ENCODE measurements around the gene TP53INP2.
"Not testable (repeated sequence)": the region's sequence is repeated elsewhere in the genome, so short reads cannot be mapped to it uniquely, and the experiment has no call there.

TP53INP2 gene

GRCh38 chr20:34705008-34705396 lies 858 bp downstream of the TP53INP2 start:
- FAIRE-seq (no peak), DNase-seq (ENCODE audit: insufficient read length, low spot score) (no peak)

GRCh38 chr20:34705397-34706301 lies 1.5 kb downstream of the TP53INP2 start:
- no peak for DNase-seq (ENCODE audit: insufficient read length, low spot score)
- FAIRE-seq: no peak

DNA sequence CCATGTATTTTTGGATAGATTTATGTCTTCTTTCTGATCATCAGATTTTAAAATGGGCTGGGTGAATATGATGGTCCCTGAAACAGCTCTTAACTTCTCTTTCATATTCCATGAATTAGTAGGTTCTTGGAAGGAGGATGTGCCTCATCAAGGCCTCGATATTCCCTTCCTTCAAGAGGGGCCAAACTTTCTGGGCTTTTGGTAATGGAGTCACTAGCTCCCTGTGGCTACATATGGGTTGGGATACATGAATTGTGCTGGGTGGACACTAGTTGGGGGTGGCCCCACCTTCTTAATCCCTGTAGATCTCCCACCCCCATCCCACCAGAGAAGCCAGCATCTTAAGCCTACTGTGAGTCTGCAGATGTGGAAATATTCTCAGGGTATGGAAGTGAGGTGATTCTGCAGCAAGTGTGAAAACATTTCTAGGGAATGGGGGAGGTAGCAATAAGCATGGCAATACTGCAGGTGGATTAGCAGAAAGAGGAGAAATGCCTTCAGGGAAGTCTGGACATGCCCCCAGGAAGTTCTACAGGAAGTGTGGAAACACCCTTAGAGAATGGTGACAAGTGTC lies 2.2 kb downstream of the TP53INP2 start:
- DNase-seq (ENCODE audit: insufficient read length, low spot score): no peak
- no peak for FAIRE-seq

GRCh38 chr20:34706912-34707784 lies 3.0 kb downstream of the TP53INP2 start:
- no peak for DNase-seq (ENCODE audit: insufficient read length, low spot score)
- FAIRE-seq: no peak

GRCh38 chr20:34708621-34709043 lies 4.5 kb downstream of the TP53INP2 start:
- peak; percentile 47 for FAIRE-seq
- no peak for DNase-seq (ENCODE audit: insufficient read length, low spot score)

DNA sequence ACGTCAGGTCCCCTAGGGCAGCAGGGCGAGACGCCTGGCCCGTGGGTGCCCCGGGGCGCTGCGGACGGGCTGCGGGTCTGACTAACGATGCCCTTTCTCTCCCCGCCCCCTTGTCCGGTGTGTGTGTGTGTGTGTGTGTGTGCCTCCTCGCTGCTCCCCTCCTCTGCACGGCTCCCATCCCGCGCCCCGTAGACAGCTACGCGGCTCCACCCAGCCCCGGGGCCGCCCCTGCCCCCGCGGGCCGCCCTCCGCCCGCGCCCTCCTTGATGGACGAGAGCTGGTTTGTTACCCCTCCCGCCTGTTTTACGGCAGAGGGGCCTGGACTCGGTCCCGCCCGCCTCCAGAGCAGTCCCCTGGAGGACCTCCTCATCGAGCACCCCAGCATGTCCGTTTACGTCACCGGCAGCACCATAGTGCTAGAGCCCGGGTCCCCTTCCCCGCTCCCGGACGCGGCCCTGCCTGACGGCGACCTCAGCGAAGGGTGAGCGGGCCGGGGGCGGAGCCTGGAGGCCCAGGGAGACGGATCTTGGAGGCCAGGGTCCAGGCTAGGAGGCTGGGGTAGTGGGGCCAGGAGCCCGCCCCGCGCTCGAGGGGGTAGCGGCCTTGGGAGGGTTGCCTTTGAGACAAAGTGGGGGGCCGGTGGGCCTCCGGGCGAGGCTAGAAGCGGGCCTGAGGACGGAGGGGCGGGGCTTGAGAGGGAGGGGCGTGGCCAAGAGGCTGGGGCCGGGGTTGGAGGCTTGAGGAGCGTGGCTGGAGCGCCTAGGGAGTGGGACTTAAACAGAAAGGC lies 5.1 kb downstream of the TP53INP2 start:
- DNase-seq (ENCODE audit: insufficient read length, low spot score): peak; percentile 85

DNA sequence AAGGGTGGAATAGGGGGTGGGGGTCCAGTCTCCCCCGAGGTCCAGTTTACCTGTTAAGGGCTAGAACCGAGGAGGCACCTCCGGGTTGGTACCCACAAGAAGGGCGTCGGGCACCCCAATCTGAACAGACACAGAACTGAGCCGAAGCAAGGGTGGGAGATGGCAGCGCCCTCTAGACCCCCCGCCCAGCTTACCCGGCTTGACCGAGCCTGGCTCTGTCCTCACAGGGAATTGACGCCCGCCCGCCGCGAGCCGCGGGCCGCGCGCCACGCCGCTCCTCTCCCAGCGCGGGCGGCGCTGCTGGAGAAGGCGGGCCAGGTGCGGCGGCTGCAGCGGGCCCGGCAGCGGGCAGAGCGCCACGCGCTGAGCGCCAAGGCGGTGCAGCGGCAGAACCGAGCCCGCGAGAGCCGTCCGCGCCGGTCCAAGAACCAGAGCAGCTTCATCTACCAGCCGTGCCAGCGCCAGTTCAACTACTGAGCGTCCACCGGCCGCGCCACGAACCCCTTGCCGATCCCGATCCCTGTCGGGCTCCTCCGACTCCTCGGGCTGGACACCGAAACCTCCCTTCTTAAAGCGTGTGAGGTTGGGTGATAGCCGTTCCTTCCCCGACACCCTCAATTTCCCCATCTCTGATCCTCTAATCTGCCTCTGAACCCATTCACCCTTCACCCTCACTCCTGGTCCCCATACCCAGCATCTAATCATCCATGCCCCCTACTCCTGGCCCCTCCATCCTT lies 5.9 kb downstream of the TP53INP2 start:
- DNase-seq (ENCODE audit: insufficient read length, low spot score) (peak; percentile 83), FAIRE-seq (no peak)

More for the DNA sequence above, 5.1 kb downstream of the TP53INP2 start:
- no peak for FAIRE-seq

GRCh38 chr20:34710568-34710839 lies 6.4 kb downstream of the TP53INP2 start:
- DNase-seq (ENCODE audit: insufficient read length, low spot score) (no peak), FAIRE-seq (no peak)

- FAIRE-seq (no peak), DNase-seq (ENCODE audit: insufficient read length, low spot score) (no peak)
These were observed 6.9 kb downstream of the TP53INP2 start for GRCh38 chr20:34710861-34711574.

DNA sequence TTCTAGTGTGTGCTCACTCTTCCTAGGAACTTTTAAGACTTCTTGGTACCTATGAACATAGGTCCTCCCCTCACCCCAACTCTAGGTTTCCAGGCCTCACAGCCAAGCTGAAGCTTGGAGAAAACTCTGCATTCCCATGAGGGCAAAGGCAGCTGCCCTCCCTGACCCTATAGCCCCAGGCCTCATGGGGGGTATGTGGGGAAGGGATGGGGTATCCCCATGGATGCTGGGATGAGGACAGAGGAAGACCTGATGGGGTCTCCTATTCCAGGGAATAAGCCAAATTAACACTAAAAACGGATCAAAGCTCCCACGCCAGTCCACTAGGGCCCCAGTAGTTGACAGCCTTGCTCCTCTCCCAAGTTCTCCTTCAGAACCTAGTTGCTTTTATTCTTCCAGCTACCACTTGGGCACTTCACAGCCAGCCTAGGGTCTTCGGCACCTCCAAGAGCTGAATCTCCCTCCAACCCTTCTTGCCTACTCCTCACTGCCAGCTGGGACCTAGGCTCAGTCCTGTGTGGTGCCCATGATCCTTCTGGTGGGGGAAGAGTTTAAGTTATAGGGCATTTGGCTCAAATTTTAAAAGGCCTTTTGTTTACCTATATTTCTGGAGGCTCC lies 7.8 kb downstream of the TP53INP2 start:
- FAIRE-seq (no peak), DNase-seq (ENCODE audit: insufficient read length, low spot score) (no peak)

DNA sequence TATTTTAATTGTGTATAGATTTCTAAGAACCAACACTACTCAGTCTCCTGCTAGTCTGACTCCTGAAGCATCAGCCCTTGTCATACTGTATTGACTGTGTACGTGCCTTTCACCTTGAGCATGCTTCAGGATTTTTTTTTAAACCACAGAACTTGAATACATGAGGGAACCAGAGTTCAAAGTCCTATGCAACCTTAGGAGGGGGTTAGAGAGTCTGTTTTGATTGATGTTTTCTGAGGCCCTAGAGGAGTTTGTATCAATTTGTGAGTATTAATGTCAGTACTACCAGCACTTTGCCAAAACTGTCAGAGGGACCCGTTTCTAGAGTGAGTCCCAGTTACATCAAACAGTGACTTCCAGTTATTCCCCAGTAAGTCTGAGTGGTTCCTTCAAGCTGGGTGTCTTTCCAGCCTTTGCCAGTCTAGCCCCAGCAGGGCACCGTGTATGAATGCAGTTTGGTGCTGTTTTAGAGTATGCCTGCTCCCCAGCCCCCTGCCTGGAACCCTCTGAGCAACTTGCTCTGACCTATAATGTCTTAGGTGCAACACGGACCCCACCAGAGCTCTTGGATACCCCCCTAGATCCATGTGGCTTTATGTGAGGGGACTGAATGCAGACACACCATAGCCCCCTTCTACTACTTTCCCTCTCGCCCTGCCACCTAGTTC lies 8.5 kb downstream of the TP53INP2 start:
- FAIRE-seq: no peak
- no peak for DNase-seq (ENCODE audit: insufficient read length, low spot score)

DNA sequence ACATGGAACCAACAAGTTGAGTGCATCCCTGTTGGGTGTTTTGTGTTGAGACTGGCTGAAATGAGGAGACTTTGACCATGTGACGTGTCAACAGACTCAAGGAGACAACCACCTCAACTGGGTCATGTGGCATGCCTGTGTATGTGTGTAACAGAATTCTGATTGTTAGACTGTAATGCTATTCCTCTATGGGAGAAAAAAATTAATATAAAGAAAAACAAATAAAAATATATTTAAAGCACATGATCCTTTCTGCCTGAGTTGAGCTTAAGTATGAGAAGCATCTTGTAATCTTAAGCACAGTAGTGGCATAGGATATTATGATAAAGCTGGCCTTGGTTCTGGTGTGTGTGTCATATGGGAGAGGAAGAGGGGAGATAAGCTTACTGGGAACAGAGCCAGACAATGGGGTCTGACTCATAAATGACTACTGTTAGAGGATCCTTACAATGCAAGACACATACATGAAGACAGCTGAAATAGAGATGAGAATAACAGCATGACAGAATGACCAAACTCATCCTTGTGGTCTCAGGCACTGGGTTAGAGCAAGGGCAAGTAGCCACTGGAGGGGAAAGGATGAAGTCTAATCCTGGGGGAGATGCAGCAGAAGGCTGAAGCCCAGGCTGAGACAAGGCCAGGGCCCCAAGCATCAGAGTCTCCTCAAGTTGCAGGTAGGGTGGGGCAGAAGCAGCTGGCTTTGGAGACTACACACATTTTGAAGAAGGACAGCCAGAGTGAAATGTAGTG lies 9.2 kb downstream of the TP53INP2 start:
- DNase-seq (ENCODE audit: insufficient read length, low spot score) (no peak), FAIRE-seq (no peak)

GRCh38 chr20:34713944-34714515 lies 9.9 kb downstream of the TP53INP2 start:
- FAIRE-seq; DNase-seq (ENCODE audit: insufficient read length, low spot score): not testable (repeated sequence)

DNA sequence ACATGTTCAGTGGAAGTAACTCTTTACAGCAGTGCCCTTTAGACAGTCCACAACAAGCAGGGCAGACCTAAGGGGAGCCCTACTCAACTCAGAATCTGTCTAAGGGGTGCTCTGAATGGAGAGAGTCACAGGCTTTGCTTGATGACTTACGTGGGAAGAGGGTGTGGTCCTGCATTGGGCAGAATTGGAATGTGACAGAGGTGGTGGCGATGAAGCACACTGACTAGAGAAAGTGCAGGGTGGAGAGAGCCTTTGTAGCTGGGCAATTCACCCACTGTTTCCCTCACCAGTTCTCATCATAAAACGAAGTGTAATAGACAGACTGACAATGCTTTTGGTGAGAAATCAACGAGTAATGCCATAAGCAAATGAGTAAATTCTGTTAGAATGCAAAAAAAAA lies 11.2 kb downstream of the TP53INP2 start:
- FAIRE-seq (no peak), DNase-seq (ENCODE audit: insufficient read length, low spot score) (no peak)

GRCh38 chr20:34716921-34717229 lies 12.7 kb downstream of the TP53INP2 start:
- FAIRE-seq (no peak), DNase-seq (ENCODE audit: insufficient read length, low spot score) (no peak)

DNA sequence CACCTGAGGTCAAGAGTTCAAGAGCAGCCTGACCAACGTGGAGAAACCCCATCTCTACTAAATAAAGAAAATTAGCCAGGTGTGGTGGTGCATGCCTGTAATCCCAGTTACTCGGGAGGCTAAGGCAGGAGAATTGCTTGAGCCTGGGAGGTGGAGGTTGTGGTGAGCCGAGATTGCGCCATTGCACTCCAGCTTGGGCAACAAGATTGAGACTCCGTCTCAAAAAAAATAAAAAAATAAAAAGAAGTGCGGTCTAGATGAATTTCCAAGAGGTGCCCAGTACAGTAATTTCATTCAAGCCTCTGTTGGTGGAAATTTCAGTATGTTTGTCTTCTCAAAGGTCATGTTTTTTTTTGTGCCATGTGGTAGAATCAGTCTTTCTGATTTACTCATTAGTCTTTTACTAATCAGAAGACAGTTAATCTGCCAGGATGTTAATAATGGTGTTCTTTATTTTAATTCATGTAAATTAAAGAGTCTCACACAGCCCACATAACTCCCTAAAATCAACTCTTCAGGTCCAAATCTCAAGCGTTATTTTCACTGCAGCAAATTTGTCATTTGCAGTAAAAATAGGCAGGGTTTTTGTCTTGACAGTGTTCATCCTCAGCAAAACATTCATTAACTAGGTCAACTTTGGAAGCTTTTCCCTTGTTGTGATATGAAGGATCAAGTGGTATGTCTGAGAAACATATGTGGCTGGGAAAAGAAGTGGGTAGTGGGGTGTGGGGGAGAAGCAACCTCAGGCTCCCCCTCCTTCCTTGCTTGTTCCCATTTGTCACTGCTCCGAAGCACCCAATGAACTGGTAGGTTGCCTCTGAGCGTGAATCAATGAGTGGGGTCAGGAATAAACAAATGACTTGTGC lies 13.3 kb downstream of the TP53INP2 start:
- DNase-seq (ENCODE audit: insufficient read length, low spot score) (no peak), FAIRE-seq (no peak)

Measured in GM19239 (cell line).